ENCODE data around the gene ALS2CL.
A peak's percentile ranks its signal among the peaks of the same experiment; 100 is the strongest.

Gene ALS2CL

DNA sequence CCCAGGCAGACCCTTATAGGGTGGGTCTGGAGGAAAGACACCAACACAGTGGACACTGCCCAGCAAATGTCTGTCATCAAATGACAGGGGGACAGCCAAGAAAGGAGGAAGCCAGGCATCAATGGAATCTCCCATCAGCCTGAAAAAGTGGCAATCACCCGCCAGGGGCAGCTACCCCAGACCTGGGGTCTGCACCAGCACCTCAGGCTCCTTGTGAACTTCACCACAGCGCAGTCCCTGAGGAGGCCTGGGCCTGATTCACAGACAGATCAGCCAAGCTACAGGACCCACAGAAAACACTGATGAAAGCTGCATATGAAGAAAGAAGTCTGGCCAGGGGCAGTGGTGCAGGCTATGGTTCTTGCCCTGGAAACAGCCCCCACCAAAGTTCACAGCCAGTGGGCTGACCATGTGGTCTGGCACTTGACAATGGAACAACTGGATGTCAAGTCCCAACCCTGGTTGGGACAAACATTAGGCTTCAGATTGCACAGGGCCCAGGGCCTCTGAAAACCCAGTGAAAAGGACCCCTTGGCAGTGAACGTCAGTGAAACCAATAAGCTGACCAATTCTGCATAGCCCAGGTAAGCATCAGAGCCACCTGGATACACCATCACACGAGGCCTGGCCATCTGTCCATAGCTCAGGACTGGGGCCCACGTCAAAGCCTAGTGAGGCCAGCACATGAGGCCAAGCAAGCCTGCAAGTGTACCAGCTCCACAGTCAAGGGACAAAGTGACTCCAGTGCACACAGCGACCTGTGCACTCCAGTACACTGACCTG, 29.1 kb downstream of the ALS2CL start:
- DNase-seq: no peak

GRCh38 chr3:46663591-46664135, 29.8 kb downstream of the ALS2CL start:
- no peak for DNase-seq

DNA sequence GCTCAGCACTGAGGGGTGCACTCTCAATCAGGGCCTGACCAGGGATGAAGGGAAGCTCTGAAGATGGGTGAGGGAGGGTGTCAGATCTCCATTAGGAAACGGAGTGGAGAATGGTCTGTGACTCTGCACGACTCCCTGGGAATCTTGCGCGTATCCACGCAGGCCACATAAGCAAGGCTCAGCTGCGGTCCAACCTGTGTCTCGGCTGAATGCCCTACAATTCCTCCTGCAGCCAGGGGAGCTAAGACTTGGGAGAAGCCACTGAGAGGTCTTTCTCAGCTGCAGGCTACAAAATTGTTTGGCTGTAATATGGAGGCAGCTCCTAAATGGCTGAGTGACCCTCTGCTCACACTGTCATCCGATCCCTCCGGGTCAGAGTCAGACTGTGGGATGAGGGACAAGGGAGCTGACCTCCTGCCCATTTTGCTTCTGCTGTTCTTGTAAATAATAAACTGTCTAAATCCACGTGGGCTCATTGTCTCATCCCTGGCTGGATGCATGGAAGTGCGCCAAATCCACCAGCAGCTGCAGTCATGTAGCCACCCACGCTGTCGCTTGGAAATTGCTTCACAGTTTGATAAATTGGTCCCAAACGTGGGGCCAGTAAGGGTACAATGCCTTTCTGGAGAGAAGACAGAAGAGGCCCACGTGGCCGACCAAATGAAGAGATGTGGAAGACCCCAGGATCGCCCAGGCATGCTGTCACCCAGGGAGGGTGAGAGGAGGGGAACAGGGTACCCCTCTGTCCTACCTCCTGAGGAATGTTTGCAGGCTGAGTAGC, 30.5 kb downstream of the ALS2CL start:
- DNase-seq: no peak

- no peak for DNase-seq
Observed at GRCh38 chr3:46661776-46662766, 31.4 kb downstream of the ALS2CL start.

DNA sequence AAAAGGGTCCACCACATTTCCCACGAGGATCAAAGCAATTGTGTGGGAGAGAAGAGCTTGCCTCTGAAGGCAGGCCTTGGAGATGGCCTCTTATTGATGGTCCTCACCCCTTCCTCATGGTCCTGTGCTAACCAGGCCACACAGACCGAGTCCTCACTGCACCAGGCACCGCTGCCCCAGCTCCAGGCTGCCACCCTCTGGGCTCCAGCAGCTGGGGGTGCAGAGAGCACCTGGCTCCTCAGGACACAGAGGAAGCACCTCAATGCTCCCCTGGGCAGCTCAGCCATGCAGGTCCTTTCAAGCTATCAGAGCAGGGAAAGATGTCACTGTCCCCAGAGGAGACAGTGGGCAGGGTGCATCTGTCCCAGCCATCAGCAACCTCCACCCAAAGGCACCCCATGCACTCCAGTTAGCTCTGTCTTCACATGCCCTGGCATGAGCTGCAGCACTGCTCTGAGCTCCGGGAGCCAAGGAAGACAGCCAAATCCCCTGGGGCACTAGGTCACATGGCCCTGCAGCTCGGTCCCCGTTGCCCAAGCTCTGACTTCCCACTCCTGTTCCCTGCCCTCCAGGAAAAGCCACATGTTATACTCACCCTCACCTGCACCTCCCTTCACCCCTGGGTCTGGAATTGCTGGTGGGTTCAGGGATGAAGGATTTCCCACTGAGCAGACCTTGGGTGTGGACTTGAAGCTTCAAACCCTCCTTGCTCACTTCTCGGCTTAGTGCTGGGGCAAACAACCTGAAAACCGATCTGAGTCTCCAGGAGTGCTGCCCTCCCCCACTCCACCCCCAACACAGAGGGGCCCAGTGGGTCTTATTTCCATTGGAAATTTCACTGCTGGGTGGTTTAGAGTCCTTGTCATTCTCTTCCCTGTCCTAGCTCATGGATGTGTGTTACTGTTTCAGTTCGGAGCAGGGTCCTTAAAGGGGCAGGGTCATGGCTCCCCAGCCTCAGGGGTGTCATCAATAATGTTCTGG, 32.6 kb downstream of the ALS2CL start:
- no peak for DNase-seq

DNA sequence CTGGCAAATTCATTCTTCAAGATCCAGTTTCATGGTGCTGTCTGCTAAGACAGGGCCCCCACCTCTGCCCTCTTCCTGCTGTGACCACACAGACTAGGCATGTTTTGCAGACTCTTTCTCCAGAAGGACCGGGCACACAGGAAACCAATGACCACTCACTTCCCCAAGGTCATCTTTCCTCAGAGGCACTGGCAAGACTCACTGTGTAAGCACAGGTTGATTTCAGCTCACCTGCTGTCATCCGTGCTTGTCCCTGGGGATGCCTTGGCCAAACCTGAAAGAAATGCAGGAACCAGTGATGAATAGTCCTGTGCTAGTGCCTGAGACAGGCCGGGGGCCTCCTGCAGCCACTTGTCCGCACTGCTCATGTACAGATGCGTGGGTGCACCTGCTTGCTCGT, 33.5 kb downstream of the ALS2CL start:
- DNase-seq: no peak

DNA sequence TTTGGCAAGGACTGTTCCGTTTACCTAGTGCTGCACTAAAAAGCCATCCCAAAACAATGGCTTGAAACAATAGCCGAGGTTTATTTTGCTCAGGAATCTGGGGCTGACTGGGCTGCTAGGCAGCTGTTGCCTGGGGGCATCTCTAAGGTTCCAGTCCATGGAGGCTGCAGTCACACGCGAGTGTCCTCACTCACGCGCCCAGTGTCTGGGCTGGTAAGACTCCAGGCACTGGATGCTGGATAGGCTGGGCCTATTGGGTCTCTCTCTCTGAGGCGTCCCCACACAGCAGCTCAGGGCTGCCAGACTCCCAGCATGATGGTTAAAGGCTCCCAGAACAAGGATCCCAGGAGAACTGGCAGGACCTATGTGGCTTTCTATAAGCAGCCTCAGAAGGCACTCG, 34.2 kb downstream of the ALS2CL start:
- no peak for DNase-seq

DNA sequence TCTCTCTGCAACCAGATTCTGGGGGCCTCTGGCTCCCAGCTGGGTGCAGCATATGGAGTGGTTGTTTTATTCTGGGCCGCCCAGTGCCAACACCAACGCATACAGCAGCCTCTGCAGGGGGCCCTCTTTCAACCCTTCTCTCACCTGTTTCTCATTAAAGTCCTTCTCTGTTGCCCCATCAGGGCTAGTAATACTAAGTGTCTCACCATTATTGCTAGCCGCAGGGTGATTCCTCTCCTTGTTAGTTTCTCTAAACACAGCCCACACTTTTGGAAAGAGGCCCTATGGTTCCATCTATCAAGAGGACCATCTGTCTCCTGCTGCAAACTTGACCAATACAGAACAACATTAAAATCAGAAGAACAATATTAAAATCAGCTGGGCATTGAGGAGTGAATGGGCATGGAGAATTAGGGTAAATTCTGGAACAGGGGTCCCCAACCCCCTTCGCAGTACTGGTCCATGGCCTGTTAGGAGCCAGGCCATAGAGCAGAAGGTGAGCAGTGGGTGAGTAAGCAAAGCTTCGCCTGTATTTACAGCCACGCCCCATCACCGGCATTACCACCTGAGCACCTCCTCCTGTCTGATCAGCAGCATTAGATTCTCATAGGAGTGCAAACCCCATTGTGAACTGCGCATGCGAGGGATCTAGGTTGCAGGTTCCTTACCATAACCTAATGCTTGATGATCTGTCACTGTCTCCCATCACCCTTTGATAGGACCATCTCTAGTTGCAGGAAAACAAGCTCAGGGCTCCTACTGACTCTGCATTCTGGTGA, 36.5 kb downstream of the ALS2CL start:
- no peak for DNase-seq

DNA sequence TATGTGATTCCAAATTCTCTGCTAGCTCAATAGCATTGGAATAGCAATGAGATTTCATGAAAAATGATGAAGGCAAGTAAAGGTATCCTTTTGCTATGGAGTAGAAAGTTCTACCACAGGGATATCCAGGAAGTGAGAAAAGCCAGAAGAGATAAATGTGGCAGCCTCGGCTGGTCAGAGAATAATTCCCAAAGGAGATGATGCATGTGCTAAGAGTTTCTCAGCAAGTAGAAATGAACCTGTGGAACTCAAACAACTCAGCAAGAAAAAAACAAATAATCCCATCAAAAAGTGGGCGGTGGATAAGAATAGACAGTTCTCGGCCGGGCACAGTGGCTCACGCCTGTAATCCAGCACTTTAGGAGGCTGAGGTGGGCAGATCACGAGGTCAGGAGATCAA, 38.2 kb downstream of the ALS2CL start:
- DNase-seq: no peak

DNA sequence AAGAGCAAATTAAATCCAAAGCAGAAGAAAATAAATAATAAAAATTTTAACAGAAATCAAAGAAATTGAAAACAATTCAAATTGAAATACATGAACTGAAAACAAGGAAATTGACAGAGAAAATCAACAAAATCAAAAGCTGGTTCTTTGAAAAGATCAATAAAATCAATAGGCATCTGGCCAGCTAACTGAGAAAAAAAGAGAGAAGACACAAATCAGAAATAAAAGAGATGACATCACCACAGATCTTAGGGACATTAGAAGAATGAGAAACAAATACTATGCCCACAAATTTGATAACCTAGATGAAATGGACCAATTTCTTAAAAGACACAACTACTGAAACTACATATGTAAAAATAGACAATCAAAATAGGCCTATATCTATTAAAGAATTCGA, 42.4 kb downstream of the ALS2CL start:
- DNase-seq: no peak

DNA sequence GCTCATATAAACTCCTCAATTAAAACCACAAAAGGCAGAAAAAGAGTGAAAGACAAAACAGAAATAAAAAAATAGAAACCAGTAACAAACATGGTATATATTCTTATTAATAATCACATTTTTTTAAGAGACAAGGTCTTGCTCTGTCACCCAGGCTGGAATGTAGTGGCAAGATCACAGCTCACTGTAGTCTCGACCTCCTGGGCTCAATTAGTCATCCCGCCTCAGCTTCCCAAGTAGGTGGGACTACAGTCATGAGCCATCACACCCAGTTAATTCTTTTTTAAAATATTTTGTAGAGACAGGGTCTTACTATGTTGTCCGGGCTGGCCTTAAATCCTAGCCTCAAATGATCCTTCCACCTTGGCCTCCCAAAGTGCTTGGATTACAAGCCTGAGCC, 44.0 kb downstream of the ALS2CL start:
- DNase-seq: no peak

GRCh38 chr3:46648096-46648495, 45.4 kb downstream of the ALS2CL start:
- DNase-seq: no peak

DNA sequence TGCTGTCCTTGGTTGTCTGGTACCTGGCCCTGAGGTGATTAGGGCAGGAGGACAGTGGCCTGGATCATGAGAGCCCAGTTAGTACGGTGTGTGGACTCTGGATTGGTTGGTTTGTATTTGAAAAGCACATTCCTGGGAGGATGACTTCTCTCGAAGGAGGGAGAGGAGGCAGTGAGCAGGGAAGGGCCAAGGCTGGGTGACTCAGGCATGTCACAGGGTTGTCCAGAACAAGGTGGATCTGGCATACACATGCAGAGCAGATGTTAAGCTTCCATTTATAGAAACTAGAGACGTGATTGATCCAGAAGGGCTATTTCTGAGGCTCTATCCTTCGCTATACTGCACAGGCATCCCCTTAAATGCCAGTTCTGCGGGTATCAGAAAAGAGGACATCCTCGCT, 46.8 kb downstream of the ALS2CL start:
- DNase-seq: no peak

DNA sequence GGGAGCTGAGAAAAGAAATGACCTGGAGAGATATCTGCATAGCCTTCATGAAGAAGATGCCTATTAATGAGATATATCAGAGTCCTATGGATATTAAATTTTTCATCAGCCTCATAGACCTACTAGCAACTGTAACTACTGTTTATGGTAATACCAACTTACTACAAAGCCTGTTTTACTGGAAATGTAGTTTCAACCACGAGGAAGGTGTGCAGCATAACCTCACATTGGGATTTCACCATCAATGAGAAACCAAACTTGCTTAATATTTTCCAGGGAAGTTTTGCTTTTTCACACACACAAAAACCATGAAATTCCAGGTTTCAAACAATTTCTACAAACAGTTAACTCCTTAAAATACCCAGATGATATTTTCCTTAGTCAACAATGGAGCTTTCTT, 49.8 kb downstream of the ALS2CL start:
- DNase-seq: no peak

GRCh38 chr3:46642971-46643370, 50.5 kb downstream of the ALS2CL start:
- no peak for DNase-seq

GRCh38 chr3:46640927-46641326, 52.6 kb downstream of the ALS2CL start:
- DNase-seq: no peak

- DNase-seq: no peak
Observed at GRCh38 chr3:46639221-46639620, 54.3 kb downstream of the ALS2CL start.

GRCh38 chr3:46634856-46635255, 58.6 kb downstream of the ALS2CL start:
- no peak for DNase-seq

DNA sequence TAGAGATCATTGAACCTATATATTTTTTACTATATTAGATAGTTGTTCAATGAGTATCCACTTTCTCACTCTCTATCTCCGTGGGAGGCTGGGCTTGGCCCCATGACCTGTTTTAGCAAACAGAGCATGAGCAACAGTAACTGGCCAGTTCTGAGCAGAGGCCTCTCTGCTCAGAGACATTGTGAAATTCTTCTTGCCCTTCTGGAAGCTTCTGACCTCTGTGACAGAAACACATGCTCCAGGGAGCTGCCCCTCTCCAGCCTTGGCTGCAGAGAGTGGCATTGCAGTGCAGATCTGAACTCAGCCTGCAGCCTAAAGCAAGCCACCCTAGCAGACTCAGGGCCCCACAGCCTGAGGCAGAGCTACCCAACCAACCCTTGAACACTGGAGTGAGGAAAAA, 60.7 kb downstream of the ALS2CL start:
- DNase-seq: no peak

GRCh38 chr3:46629551-46630517, 63.6 kb downstream of the ALS2CL start:
- DNase-seq: peak; percentile 49

All from KG1 (cell line).